ENCODE data around the gene MRPS12. TPM values are rescaled to one million over a fixed set of nuclear protein-coding genes. Genes with fewer than 3 reads are reported as not detected.

The MRPS12 gene
- total and polyA plus RNA-seq, 2 of the 4 experiments (the other 2 are of a cell fraction), result 26.7 to 75.4 TPM

DNA sequence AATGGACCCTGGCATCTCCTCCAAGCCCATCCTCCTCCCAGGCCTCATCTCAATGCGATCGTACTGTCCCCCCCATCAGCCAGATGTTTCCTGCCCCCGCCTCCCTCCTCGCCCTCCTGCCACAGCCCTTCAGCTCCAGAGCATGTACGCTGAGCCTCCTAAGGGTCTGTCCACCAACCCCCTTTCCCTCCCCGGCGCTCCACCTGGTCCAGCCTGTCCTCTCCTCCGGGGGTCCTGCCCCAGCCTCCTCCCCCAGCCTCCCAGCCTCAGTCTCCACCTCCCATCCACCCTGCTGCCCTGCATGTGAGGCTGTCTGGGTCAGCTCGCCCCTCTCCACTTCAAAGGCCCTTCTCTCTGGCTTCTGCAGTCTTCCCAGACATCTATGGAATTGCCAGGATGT is 35.8 kb upstream of the MRPS12 start:
- no peak overlapping the region for H4K8ac ChIP-seq (ENCODE audit: low read depth in 2 of 2, low read length in 2 of 2)
- H3K4me3 ChIP-seq (ENCODE audit: insufficient read depth, low read depth, low read length), result no peak overlapping the region
- peaks cover 3% of the 10 kb centered on the region; the same call in 1 of the 2 replicates for H3K4me1 ChIP-seq (ENCODE audit: control insufficient read depth, insufficient read depth, low read length)
- CTCF ChIA-PET, result no interaction called here
- no peak overlapping the region for H2AFZ ChIP-seq (replicated peaks; ENCODE audit: low read length, poor library complexity)
- no peak overlapping the region for H3K14ac ChIP-seq (replicated peaks; ENCODE audit: low read depth, low read length)
- in situ Hi-C loops (cut with MboI; ENCODE audit: low sequenced_read_pairs), result no loop called here
- ATAC-seq (ENCODE audit: low read depth) (no peak), DNase-seq (no peak)
- no peak overlapping the region for H4K5ac ChIP-seq (ENCODE audit: low read depth, low read length)
- TF ChIP-seq, protein P1, sequence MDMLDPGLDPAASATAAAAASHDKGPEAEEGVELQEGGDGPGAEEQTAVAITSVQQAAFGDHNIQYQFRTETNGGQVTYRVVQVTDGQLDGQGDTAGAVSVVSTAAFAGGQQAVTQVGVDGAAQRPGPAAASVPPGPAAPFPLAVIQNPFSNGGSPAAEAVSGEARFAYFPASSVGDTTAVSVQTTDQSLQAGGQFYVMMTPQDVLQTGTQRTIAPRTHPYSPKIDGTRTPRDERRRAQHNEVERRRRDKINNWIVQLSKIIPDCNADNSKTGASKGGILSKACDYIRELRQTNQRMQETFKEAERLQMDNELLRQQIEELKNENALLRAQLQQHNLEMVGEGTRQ (IDR thresholded peaks at IDR 0.05; ENCODE audit: low read depth, low read length), result no peak
- no peak for TF ChIP-seq RAD21 (IDR thresholded peaks at IDR 0.05; ENCODE audit: low read length)
- TF ChIP-seq POLR2A (IDR thresholded peaks at IDR 0.05; ENCODE audit: low read depth, low read length), result no peak
- no peak for TF ChIP-seq RCOR1 (IDR thresholded peaks at IDR 0.05; ENCODE audit: insufficient replicate concordance, low read length)
- TF ChIP-seq, protein P2, sequence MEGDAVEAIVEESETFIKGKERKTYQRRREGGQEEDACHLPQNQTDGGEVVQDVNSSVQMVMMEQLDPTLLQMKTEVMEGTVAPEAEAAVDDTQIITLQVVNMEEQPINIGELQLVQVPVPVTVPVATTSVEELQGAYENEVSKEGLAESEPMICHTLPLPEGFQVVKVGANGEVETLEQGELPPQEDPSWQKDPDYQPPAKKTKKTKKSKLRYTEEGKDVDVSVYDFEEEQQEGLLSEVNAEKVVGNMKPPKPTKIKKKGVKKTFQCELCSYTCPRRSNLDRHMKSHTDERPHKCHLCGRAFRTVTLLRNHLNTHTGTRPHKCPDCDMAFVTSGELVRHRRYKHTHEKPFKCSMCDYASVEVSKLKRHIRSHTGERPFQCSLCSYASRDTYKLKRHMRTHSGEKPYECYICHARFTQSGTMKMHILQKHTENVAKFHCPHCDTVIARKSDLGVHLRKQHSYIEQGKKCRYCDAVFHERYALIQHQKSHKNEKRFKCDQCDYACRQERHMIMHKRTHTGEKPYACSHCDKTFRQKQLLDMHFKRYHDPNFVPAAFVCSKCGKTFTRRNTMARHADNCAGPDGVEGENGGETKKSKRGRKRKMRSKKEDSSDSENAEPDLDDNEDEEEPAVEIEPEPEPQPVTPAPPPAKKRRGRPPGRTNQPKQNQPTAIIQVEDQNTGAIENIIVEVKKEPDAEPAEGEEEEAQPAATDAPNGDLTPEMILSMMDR (conservative IDR thresholded peaks at IDR 0.05; ENCODE audit: low read depth, low read length), result no peak
- no peak for TF ChIP-seq BHLHE40 (IDR thresholded peaks at IDR 0.05; ENCODE audit: low read depth, low read length)
- TF ChIP-seq MXI1 (IDR thresholded peaks at IDR 0.05; ENCODE audit: borderline replicate concordance, low read depth, low read length), result no peak
- TF ChIP-seq RFX5 (IDR thresholded peaks at IDR 0.05; ENCODE audit: low read depth, low read length), result no peak
- TF ChIP-seq, protein P3, sequence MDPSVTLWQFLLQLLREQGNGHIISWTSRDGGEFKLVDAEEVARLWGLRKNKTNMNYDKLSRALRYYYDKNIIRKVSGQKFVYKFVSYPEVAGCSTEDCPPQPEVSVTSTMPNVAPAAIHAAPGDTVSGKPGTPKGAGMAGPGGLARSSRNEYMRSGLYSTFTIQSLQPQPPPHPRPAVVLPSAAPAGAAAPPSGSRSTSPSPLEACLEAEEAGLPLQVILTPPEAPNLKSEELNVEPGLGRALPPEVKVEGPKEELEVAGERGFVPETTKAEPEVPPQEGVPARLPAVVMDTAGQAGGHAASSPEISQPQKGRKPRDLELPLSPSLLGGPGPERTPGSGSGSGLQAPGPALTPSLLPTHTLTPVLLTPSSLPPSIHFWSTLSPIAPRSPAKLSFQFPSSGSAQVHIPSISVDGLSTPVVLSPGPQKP (IDR thresholded peaks at IDR 0.05; ENCODE audit: borderline replicate concordance, low read depth, low read length), result no peak
- no peak for TF ChIP-seq FOS (IDR thresholded peaks at IDR 0.05; ENCODE audit: low read depth, low read length)
- TF ChIP-seq MAFK (IDR thresholded peaks at IDR 0.05; ENCODE audit: low read depth, low read length), result no peak
- H2AK9ac ChIP-seq (replicated peaks; ENCODE audit: low read depth, low read length, poor library complexity), result no peak overlapping the region
- no peak overlapping the region for H3K18ac ChIP-seq (ENCODE audit: low read depth, low read length)
- no TSS peak for BruUV-seq (replicated peaks)
- H4K91ac ChIP-seq (ENCODE audit: insufficient read depth, low read depth, low read length), result no peak overlapping the region
- peaks cover 5% of the 10 kb centered on the region; the same call in 1 of the 2 replicates for H3K36me3 ChIP-seq (ENCODE audit: control insufficient read depth, insufficient read depth, low read length)
- H3K79me1 ChIP-seq (ENCODE audit: low read depth in 1 of 2, low read length in 2 of 2), result peaks cover 16 to 23% of the 10 kb centered on the region in 2 experiments; a peak in 3 of 4 replicates
- no peak overlapping the region for H2BK120ac ChIP-seq (ENCODE audit: low read depth, low read length)
- intact Hi-C loops (cut with micrococcal nuclease), result no loop called here
- H3K56ac ChIP-seq (ENCODE audit: extremely low read depth, insufficient read depth, low read length), result no peak overlapping the region
- H4K20me1 ChIP-seq (ENCODE audit: insufficient read depth, low read length), result peaks cover 4% of the 10 kb centered on the region; the same call in 1 of the 2 replicates
- no peak overlapping the region for H2AK5ac ChIP-seq (ENCODE audit: low read depth, low read length)
- H3K9me3 ChIP-seq (ENCODE audit: control insufficient read depth, insufficient read depth, low read length), result no peaks in the 10 kb centered on the region
- dilution Hi-C loops (cut with HindIII; ENCODE audit: low sequenced_read_pairs, unreplicated experiment), result no loop called here
- no peak overlapping the region for H2BK15ac ChIP-seq (ENCODE audit: low read depth, low read length)
- POLR2A ChIA-PET (ENCODE audit: unreplicated experiment), result no interaction called here
- H3K9ac ChIP-seq (ENCODE audit: low read depth, low read length), result no peak overlapping the region
- H2BK5ac ChIP-seq (ENCODE audit: low read depth, low read length, poor library complexity, severe bottlenecking), result no peak overlapping the region
- H3K27ac ChIP-seq (ENCODE audit: insufficient read depth, low read length), result no peak overlapping the region
- WGBS, 2 experiments (ENCODE audit: extremely low coverage in 2 of 2, insufficient read length in 1 of 2), result 75% methylated on average over 7 of the region's 9 CpGs; no CpG with 5 or more reads in 1 of the 2 experiments
- no peaks in the 10 kb centered on the region for H3K27me3 ChIP-seq (ENCODE audit: control insufficient read depth, insufficient read depth, low read length)
- no peak overlapping the region for H3K4me2 ChIP-seq (ENCODE audit: low read depth, low read length)
- peaks cover 2% of the 10 kb centered on the region; the same call in 1 of the 2 replicates for H3K9me1 ChIP-seq (ENCODE audit: insufficient read depth, low read length)
- H3K23ac ChIP-seq (ENCODE audit: low read depth, low read length), result no peak overlapping the region
- no peak overlapping the region for H2BK20ac ChIP-seq (ENCODE audit: low read depth, low read length)
- H3K4ac ChIP-seq (ENCODE audit: low read depth, low read length), result no peak overlapping the region
